C4-2B (cell line): ENCODE data around the gene PPP3CA.

Experiments used
- CTCF ChIP-seq: fragments of 450-650 bp; conservative IDR thresholded peaks from 2 replicates; pipeline ENCODE4 v1.5.1; 2017; ENCODE audit warnings: mild to moderate bottlenecking
- ZFX ChIP-seq: fragments of 450-650 bp; IDR thresholded peaks from 2 replicates; pipeline ENCODE4 v1.6.1; 2017

DNA sequence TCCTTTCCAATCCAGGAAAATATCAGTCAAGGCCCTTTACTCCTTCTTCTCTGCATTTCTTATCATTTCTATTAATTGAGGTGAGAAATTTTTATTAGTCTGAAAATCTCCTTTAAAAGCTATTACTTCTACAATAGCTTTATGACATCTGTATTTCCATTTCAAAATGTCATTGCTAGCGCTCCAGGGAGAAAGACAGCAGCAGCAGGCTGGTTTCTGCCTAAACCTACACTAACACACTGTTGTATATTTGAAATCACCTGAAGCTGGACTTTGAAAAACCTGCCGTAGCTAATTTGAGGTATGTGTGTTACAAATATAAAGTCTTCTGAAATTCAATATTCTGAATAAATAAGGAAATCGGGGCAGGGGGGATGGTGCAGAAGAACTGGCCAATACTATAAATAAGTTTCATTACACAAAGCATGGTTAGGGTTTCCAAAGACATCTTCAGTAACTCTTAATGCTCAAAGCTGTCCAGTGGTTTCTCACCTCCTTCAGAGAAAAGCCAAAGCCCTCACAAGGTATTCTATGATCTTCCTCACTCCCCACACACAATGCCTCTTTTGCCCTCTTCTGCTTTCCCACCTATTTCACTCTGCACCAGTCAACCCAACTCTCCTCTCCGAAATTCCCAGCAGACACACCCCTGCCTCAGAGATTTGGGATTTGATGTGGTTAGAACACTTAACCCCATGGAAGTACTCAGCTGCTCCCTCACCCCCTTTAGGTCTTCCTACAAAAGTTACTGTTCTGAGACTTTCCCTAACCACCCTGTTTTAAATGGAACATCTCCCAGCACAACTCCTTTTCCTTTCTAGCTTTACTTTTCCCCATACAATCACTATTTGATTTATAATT lies 122.7 kb downstream of the PPP3CA start:
- TF ChIP-seq CTCF = no peak
- no peak for TF ChIP-seq ZFX
